ENCODE results near the gene C6orf141.
"Not testable (repeated sequence)": the region's sequence is repeated elsewhere in the genome, so short reads cannot be mapped to it uniquely, and the experiment has no call there.

The C6orf141 gene

DNA sequence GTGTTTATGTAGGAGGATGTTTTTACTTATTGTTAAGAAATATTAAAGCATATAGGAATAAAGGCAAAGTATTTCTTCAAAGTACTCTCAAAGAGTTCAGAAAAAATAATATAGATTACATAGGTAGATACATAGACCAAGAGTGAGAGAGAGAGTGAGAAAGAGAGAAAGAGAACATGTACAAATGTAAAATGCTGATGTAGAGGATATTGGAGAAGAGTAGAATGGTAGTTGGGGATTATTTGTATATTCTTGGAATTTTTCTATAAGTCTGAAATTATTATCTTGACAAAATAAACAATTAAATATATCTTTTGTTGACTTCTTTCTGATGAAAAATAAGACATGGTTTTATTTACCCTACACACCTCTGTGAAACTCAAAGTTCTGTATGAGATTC lies 29.2 kb downstream of the C6orf141 start:
- no peak for DNase-seq

- no peak for DNase-seq
These were observed 32.1 kb downstream of the C6orf141 start for GRCh38 chr6:49582529-49582928.

- not testable (repeated sequence) for DNase-seq
These were observed 36.8 kb downstream of the C6orf141 start for GRCh38 chr6:49587262-49587661.
